Raji (cell line): ENCODE data around the gene MRTO4.

Experiments
- POLR2A ChIP-seq: IDR thresholded peaks from 2 replicates; pipeline ENCODE4 v1.6.1; 2011; ENCODE audit warnings: low read depth, low read length, control low read depth; ENCODE audit not compliant: insufficient read depth

The MRTO4 gene

GRCh38 chr1:19251305-19252196 is at the start of gene MRTO4, which contains the start of gene EMC1:
TSS of gene MRTO4 (plus strand) at chr1:19251805. CDS start at chr1:19251836, 31 bp downstream.
TSS of gene EMC1 (minus strand) at chr1:19251524. CDS start at chr1:19251509, 15 bp downstream.
- TF ChIP-seq POLR2A = peak; percentile 95

- no peak for TF ChIP-seq POLR2A
Observed at GRCh38 chr1:19202396-19202795, 49.2 kb upstream of the MRTO4 start.

DNA sequence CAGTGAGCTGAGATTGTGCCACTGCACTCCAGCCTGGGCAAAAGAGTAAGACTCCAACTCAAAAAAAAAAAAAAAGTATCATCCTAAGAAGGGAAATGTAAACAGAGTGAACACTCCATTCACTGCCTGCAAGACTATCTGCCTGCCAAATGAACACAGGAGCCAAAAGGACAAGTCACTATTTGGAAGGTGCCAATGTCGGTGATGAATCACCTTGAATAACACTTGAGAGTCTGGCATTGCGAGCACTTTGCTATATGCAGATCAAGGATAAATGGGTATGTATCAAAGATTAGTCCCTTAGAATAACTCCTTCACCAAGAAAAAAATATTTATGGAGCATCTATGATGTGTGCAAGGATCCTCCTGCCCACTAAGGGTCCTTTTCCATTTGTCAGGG is 48.2 kb upstream of the MRTO4 start:
- TF ChIP-seq POLR2A = no peak

DNA sequence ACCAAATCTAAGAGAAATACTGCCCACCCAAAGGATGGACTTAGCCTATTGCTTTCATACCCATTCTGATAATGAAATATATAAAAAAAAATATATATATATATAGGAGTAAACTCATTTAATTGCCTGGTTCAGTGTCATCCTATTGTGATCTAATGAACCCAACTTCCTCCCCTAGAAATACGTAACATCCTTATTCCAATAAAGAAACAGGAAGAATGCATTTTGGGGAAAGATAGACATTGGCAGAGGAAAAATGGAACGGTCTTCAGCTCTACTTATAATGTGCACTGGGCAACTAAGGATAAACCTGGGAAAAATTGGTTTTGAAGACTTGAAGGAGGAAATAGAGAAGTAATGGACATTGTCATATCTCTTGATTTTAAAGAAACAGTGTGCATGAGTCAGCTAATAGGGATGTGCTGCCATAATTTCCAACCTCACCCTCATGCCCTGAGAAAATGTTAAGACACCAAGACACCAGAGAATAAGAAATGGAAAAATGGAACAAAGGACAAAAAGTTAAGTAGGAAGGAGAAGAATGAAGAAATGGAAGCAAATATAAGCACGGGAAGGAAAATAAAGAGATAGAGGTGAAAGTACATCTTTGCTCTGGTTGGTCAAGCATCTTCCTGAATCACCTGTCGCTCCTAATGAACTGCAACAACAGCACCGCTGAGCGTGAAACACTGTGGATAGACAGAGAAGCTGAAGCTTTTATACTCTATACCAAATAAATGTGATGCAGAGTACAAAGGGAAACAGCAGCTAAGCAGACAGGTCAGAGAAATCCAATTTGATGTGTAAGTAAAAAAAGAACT is 46.9 kb upstream of the MRTO4 start:
- no peak for TF ChIP-seq POLR2A

- TF ChIP-seq POLR2A = no peak
Observed at GRCh38 chr1:19205403-19205802, 46.2 kb upstream of the MRTO4 start.

DNA sequence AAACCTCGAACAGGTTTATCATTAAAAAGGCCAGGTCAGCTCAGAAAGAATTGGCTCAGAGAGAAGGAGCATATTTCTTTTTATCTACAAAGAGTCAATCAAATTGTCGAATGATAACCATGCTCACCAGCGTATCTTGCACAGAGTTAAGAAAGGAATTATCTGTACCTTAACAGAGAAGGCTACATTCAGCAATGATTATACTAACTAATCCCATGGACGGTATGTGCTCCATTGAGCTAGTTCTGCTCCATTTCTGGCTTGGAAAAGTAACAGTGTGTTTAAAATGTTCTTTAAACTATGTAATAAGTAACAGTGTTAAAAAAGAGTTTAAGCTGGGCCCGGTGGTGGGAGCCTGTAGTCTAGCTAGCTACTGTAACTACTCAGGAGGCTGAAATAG is 45.8 kb upstream of the MRTO4 start:
- no peak for TF ChIP-seq POLR2A

DNA sequence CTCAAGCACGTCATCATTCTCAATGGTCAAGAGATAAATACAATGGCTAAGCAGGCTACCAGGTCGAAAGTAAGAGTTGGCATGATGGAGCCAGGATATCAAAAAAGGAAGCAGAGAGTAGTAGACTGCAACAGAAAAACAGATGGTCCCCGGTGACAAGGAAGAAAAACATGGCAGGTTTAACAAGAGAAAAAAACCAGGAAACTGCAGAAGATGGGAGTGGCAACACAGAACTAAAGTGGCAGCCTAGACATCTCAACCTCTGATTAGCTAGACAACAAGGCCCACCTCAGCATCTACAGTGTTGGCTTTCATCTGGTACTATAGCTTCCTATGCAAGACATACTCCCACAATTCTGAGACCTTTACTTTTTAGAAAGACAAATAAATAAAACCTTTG is 44.7 kb upstream of the MRTO4 start:
- no peak for TF ChIP-seq POLR2A

DNA sequence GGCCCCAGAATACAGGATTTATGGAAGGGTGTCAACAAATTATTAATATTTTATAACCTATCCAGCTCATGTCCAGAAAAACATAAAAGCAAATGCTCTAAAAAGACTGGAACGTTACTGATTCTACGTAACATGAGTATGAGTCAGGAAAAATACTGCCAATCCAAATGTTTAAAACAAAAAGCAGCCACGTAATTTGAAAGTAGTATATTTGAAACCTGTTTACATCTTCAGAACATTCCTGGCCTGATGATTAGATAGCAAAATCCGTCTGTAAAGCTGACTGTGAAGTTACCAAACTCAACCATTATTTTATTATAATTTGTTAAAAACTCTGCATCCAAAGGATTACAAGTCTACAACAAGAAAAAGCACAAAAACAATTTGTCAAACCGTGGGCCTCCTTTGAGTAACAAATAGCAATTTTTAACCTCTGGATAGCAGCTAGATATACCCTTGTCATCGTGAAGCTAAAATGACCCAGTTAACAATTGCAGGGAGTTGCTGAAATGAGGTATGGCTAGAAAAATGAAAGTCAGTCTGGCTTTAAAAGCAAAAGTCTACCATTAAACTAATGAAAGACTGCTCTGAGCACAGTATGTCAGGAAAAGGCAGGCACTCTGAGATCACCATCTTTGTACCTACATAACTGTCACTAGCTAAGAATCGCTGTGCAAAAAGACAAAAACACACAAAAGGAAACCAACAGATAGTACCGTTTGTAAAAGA is 42.7 kb upstream of the MRTO4 start:
- TF ChIP-seq POLR2A = no peak

DNA sequence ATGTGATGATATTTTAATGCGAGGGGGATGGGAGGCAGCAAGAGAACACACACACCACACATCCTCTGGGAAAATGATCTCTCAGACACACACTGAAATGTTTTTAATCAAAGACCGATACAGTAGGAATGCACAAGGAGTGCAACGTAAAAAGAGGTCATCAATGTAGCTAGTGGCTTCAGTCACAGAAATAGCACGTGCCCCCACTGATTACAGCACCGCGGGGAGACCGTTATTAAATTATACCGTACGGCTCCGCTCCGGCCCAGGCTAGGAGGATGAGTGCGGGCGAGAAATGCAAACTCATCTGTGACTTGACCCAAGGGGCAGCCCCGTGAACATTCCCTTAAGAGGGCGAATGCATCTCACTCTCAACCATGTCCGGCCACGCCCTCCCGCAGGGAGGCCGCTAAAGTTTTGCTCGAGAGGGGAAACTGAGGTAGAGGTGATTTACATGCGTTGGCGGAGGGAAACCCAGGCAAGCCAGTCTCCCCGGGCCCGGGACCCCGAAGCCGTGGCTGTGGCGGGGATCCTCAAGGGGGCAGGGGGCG is 42.1 kb upstream of the MRTO4 start:
- no peak for TF ChIP-seq POLR2A

GRCh38 chr1:19209990-19210771 is 41.4 kb upstream of the MRTO4 start, which contains the start of gene UBR4:
TSS of gene UBR4 (minus strand) at chr1:19210266. CDS start at chr1:19210248, 18 bp downstream.
- TF ChIP-seq POLR2A = peak; percentile 97

- no peak for TF ChIP-seq POLR2A
Observed at GRCh38 chr1:19210772-19211549, 40.6 kb upstream of the MRTO4 start.

DNA sequence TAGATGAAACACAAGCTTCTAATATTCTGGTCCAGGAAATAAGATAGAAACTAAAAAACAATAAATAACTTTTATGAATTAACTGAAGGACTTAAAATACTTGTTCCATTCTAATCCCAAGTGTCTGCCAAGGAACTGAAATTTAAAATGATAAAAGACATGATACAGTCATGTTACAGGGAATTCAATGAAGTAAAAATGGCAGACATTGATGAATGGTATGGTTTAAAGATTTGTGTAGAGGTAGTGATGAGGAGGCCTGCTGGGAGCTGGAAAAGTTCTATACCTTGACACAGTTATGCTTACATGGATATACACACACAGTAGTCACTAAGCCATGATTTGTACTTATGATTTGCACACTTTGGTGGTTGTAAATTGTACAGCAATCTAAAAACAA is 39.4 kb upstream of the MRTO4 start:
- TF ChIP-seq POLR2A = no peak

DNA sequence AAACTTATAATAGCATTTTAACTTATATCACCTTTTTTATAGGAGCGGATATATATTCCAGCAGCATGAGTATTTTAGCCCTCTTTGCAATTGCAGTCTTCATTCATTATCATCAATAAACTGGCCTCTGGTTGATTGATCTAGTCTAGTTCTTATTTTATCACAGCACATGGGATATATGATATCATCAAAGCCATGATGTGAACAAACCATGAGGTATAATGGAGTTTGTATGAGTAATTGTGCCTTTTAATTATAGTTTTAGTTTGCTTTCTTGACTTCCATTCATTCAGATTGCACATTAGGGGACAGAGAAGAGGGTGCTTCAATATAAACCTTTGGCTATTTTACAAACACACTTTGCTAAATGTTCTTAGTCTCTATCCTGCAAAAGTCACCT is 38.0 kb upstream of the MRTO4 start:
- no peak for TF ChIP-seq POLR2A
